NCI-H128 (cell line): Measurements from ENCODE around the gene CHCHD6.

ENCODE experiments used
- DNase-seq: peaks from one replicate; lab custom pipeline; 2025; ENCODE audit not compliant: unreplicated experiment; lab: John Stamatoyannopoulos, UW

Gene CHCHD6

DNA sequence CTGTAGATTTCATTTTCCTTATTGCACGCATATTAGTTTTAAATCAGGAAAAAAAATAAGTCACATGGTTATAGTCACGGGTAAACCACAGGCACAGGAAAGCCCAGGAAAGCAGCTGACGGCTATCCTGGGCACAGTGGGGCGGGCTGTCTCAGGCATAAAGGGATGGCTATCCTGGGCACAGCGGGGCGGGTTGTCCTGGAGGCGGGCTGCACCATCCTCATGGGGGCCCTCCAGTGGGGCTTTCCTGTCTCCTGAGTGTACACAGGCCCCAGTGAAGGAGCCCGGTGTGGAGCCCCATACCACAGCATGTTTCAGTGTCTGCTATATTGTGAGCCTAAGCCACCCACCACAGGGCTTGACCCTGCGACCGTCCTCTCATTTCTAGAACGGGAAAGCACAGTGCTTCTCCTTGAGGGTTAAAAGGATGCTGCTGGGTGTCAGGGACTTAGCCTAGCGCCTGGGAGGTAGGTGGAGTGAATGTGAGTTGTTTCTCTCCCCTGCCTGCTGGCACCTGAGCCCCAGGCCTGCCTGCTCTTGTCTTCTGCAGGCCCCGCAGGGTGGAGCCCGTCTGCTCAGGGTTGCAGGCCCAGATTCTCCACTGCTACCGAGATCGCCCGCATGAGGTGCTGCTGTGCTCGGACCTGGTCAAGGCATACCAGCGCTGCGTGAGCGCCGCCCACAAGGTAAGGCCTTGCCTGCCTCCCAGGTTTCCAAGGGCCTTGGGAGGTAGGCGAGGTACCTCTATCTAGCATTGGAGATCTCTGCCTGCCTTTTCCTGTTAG lies 253.0 kb downstream of the CHCHD6 start:
- DNase-seq, result no peak

- DNase-seq, result no peak
These were observed 254.0 kb downstream of the CHCHD6 start for GRCh38 chr3:126957776-126958637.

GRCh38 chr3:126958638-126959085 lies 254.6 kb downstream of the CHCHD6 start:
- DNase-seq, result no peak

DNA sequence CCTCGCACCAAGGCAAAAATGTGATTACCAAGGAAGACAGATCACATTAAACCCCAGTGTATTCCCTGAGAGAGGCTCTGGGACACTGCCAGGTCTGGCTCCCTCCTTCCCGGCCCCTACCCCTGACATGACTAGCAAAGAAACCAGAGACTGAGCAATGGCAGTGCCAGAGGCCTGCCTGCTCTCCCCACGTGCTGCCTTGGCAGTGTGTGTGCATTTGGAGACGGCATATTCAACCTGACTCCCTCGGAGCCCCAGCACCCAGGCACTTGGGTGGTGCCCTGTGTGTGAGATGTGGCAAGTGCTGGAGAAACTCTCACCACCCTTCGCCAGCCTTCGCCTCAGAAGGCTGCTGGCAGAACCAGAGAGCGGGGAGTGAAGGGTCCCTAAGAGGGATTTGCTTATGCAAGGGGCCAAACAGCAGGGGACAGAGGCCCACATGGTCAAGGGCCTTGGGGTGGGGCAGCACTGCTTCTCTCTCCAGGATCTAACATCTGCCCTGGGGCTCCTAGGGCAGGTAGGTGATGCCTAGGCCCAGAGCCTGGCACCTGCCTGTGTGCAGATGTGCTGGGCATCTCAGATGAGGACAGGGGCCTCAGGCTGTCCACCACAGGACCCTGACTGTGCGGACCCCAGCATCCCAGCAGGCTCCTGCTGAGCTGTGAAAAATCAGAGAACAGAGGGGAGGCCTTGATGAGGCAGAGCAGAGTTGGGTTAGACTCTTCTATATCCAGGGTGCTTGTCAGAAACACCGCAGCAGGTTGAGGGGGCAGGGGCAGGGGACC lies 255.3 kb downstream of the CHCHD6 start:
- DNase-seq, result no peak

GRCh38 chr3:126959921-126960603 lies 256.0 kb downstream of the CHCHD6 start:
- no peak for DNase-seq

GRCh38 chr3:126960604-126960995 lies 256.6 kb downstream of the CHCHD6 start:
- DNase-seq, result no peak

DNA sequence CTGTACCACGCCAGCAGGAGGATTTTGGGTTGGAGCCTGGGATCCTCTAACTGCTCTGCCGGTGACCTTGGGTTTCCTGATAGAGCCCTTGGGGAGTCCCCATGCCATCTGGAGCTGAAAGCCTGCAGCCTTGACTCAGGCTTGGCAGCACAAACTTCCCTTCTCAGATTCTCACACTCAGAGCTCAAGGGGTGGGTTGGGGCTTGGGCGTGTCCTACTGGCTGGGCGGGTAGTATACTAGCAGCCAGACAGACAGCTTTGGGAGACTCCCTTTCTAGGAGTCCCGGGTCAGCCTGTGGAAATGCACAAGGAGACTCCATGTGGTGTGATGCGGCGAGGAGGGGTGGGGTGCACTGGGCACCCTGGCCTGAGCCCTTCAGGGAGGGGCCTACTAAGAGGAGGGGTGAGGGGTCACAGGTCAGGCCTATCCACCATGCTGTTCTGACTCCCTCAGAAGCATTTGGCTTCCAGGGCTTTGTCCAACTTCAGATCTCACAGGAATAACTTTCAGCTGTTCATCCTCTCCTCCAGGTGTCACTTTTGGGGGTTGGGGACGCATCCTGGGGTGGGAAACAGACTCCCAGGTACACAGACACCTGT lies 257.3 kb downstream of the CHCHD6 start:
- DNase-seq, result no peak

- no peak for DNase-seq
These were observed 257.9 kb downstream of the CHCHD6 start for GRCh38 chr3:126961791-126962461.

DNA sequence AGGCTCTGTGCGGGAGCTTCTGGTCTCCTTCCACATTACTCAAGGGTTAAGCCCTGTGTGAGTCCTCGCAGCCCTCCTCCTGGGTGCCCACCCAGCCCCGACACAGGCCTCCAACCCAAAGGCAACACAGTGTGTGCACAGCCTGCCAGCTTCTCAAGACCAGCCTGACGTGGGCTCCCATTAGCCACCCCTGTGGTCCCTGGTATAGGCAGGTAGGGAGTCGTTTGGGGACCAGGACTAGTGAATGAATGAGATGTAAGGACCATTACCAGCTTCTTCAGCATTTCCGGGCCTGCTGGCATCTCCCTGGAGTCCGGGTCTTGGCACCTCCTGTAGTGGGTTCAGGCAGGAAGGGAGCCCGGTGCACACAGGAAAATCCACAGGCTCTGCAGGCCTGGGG lies 258.7 kb downstream of the CHCHD6 start:
- no peak for DNase-seq

- no peak for DNase-seq
These were observed 259.5 kb downstream of the CHCHD6 start for GRCh38 chr3:126963261-126964190.

DNA sequence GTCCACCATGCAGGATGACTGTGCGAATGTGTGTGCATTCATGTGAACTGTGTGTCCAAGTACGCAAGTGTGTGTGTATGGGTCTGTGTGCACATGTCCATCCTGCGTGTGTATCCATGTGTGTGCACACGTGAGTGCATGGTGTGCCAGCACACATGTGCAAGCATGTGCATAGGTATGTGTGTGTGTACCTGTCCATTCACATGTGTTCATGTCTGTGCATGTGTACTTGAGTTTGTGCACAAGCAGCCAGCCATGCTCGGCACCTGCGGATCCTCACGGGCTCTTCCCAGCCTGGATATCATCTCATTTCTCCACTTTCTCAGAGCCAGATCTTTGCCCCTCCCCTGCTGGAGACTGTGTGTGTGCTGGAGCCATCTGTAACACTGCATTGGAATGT lies 260.2 kb downstream of the CHCHD6 start:
- no peak for DNase-seq

- DNase-seq, result no peak
These were observed 260.9 kb downstream of the CHCHD6 start for GRCh38 chr3:126964950-126965349.

DNA sequence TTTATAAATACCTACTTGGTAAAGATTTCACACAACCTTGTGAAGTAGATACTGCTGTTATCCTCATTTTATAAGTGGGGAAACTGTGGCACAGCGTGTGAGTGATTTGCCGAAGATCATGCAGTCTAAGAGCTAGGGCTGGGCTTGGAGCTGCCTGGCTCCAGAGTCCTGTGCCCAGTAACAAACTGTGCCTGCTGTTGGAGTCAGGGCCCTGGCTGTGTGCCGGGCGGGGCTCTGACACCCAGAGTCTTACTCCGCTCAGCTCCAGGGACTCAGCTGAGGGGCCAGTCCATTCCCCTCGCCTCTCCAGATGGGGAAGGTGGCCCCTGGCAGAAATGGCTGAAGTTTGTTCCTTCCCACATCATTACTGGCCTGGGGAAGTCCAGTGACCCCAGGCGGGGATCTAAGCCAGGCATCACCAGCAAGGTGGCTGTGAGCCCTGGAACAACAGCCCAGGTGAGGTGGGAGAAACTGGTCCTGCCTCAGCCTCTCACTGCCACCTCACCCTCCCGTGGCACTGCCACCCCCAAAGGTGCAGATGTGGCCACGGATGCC lies 261.6 kb downstream of the CHCHD6 start:
- DNase-seq, result no peak

DNA sequence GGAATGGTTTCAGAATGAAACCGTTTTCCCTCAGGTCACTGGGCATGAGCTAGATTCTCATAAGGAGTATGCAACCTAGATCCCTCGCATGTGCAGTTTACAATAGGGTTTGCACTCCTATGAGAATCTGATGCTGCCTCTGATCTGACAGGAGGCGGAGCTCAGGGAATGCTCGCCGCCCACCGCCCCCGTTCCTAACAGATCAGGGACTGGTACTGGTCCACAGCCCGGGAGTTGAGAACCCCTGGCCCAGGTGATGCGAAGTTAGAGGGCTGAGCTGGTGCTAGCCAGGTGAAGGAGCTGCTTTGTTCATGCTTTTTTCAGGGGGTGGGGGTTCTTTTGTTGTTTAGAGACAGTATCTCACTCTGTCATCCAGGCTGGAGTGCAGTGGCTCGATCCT lies 263.3 kb downstream of the CHCHD6 start:
- DNase-seq, result no peak

DNA sequence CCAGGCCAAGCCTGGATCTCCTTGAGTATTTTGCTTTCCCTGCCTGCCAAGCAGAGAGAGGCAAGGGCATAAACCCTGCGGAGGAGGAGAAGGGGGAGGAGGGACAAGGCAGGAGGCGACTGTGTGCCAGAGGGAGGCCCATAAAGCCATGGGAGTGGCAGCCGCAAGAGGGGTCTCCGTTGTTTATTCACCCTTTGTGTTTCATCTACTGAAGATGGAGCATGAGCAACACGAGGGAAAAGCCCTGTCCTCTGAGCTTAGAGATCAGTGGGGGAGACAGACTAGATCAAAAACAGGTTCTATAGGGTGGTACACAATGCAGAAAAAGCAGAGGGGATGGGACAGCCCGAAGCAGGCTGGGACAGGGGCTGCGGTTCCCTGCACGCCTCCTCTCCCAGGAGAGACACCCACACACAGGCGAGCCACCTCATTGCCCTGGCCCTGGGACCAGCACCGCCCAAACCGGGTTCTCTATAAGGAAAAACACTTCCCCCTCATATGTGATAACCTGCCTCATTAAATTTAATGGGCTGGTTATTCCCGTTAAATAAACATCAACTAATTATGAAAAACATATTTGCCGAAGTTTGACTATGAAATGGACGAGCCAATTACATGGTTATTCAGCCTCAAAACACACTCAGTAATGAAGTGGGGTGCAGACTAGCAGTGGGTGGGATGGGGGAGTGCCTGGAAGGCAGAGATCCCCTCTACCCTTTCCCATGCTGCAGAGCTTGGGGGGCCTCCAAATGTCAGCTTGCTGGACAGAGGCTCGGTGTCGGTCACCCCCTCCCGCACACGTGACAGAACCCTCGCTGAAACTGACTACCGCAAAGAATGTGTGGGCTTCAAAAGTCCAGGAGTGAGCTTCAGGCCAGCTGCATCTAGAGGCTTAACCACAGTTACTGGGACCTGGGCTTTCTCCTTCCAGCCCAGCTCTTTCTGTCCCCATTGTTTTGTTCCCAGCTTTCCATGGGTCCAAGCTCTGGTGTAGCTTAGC lies 264.7 kb downstream of the CHCHD6 start:
- no peak for DNase-seq

- no peak for DNase-seq
These were observed 265.5 kb downstream of the CHCHD6 start for GRCh38 chr3:126969586-126969985.

DNA sequence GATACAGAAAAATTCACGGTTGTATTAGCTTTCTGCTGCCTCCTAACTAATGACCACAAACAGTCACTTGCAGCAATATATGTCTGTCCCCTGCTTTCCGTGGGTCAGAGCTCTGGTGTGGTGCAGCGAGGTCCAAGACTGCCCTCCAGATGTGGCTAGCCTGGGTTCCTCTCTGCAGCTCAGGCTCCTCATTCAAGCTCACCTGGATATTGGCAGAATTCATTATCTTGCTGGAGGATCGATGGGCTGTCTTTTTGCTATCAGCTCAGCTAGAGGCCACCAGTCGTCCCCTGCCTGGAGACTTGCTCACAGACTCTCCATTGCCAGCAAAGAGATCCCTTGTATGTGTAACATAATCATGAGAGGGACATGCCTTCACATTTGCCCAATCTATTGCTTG lies 266.1 kb downstream of the CHCHD6 start:
- DNase-seq, result no peak
